Right kidney (tissue), 1 donor: ENCODE data around the gene TMIGD3.

ENCODE experiments used
- DNase-seq: peaks from one replicate; pipeline ENCODE4 v3.0.0-alpha.2; 2016

Gene TMIGD3

GRCh38 chr1:111474521-111474920 is 28.9 kb downstream of the TMIGD3 start:
- DNase-seq = no peak

GRCh38 chr1:111474106-111474505 is 29.3 kb downstream of the TMIGD3 start:
- DNase-seq = no peak

GRCh38 chr1:111471538-111471937 is 31.9 kb downstream of the TMIGD3 start:
- DNase-seq = no peak

- no peak for DNase-seq
These were observed 32.4 kb downstream of the TMIGD3 start for GRCh38 chr1:111471012-111471411.

GRCh38 chr1:111470596-111470995 is 32.8 kb downstream of the TMIGD3 start:
- no peak for DNase-seq

- DNase-seq = no peak
These were observed 33.9 kb downstream of the TMIGD3 start for GRCh38 chr1:111469539-111469938.

GRCh38 chr1:111468717-111469100 is 34.7 kb downstream of the TMIGD3 start:
- no peak for DNase-seq

- no peak for DNase-seq
These were observed 35.3 kb downstream of the TMIGD3 start for GRCh38 chr1:111467865-111468716.

GRCh38 chr1:111466480-111466879 is 37.0 kb downstream of the TMIGD3 start:
- DNase-seq = no peak

- DNase-seq = no peak
These were observed 37.7 kb downstream of the TMIGD3 start for GRCh38 chr1:111465754-111466153.

GRCh38 chr1:111463029-111463683 is 40.3 kb downstream of the TMIGD3 start:
- no peak for DNase-seq

- no peak for DNase-seq
These were observed 40.9 kb downstream of the TMIGD3 start for GRCh38 chr1:111462370-111463028.

GRCh38 chr1:111461765-111462164 is 41.7 kb downstream of the TMIGD3 start:
- no peak for DNase-seq

- DNase-seq = no peak
These were observed 47.8 kb downstream of the TMIGD3 start for GRCh38 chr1:111455642-111456031.

- DNase-seq = no peak
These were observed 48.4 kb downstream of the TMIGD3 start for GRCh38 chr1:111454859-111455641.

- DNase-seq = no peak
These were observed 49.7 kb downstream of the TMIGD3 start for GRCh38 chr1:111453706-111454105.

- no peak for DNase-seq
These were observed 50.9 kb downstream of the TMIGD3 start for GRCh38 chr1:111452581-111452980.

- DNase-seq = no peak
These were observed 53.2 kb downstream of the TMIGD3 start for GRCh38 chr1:111450185-111450584.

GRCh38 chr1:111449703-111450017 is 53.8 kb downstream of the TMIGD3 start:
- no peak for DNase-seq

- peak; percentile 89 for DNase-seq
These were observed 54.3 kb downstream of the TMIGD3 start, which contains the start of the genes ATP5PB and WDR77 for GRCh38 chr1:111448918-111449702. Gene ATP5PB (plus strand): TSS chr1:111449464. CDS start chr1:111449542, 78 bp downstream. Gene WDR77 (minus strand): TSS chr1:111449256. CDS start chr1:111449169, 87 bp downstream.

- no peak for DNase-seq
These were observed 54.9 kb downstream of the TMIGD3 start for GRCh38 chr1:111448482-111448917.
